HepG2 (cell line): ENCODE measurements around the gene CNNM2.

Experiments used
- ELF1 ChIP-seq: sonication (generic); formaldehyde crosslinking; IDR thresholded peaks from 2 replicates; pipeline ENCODE4 v1.4.0; 2020; ENCODE audit warnings: missing genetic modification reagents
- HOXA3 ChIP-seq: sonication (generic); formaldehyde crosslinking; IDR thresholded peaks from 2 replicates; pipeline ENCODE4 v1.5.0; 2020; ENCODE audit warnings: missing genetic modification reagents
- JUND ChIP-seq: sonication (generic); formaldehyde crosslinking; IDR thresholded peaks from 2 replicates; pipeline ENCODE4 v1.8.0; 2022; ENCODE audit warnings: mild to moderate bottlenecking, missing genetic modification reagents
- RBM39 ChIP-seq: fragments of 200-400 bp; formaldehyde crosslinking; IDR thresholded peaks from one replicate; pipeline ENCODE4 v1.6.1; 2018; ENCODE audit warnings: antibody characterized with exemption, mild to moderate bottlenecking, low read depth, low read length; ENCODE audit not compliant: poor library complexity, severe bottlenecking
- TARDBP ChIP-seq: sonication (generic); formaldehyde crosslinking; IDR thresholded peaks from 2 replicates; pipeline ENCODE4 v1.8.0; 2022; ENCODE audit warnings: mild to moderate bottlenecking, missing genetic modification reagents
- TCF12 ChIP-seq, 2 experiments: fragments of 450-650 bp in 1 of 2; sonication (generic) in 1 of 2; formaldehyde crosslinking in 1 of 2; IDR thresholded peaks; 2 replicates each; pipeline versions ENCODE4 v1.6.1 to v1.8.0; 2017 to 2022; ENCODE audit warnings: antibody characterized with exemption in 1 of 2, mild to moderate bottlenecking in 1 of 2, missing genetic modification reagents in 1 of 2, moderate library complexity in 1 of 2
- ZBTB8A ChIP-seq: sonication (generic); formaldehyde crosslinking; IDR thresholded peaks from 2 replicates; pipeline ENCODE4 v1.4.0; 2020; ENCODE audit warnings: mild to moderate bottlenecking, low read depth, missing genetic modification reagents, borderline replicate concordance
- ZNF460 ChIP-seq: sonication (generic); formaldehyde crosslinking; IDR thresholded peaks from 2 replicates; pipeline ENCODE4 v1.5.1; 2020; ENCODE audit warnings: missing genetic modification reagents, mild to moderate bottlenecking, borderline replicate concordance
- ZNF644 ChIP-seq: IDR thresholded peaks from 2 replicates; pipeline ENCODE4 v1.6.1; 2016; ENCODE audit warnings: low read depth
- TF ChIP-seq, protein P1 (sequence below): sonication (generic); formaldehyde crosslinking; IDR thresholded peaks from 2 replicates; pipeline ENCODE4 v1.5.0; 2020; ENCODE audit warnings: mild to moderate bottlenecking, missing genetic modification reagents, moderate library complexity
- TF ChIP-seq, protein P2 (sequence below): sonication (generic); formaldehyde crosslinking; IDR thresholded peaks from 2 replicates; pipeline ENCODE4 v1.4.0; 2020; ENCODE audit warnings: missing genetic modification reagents
- TF ChIP-seq, protein P3 (sequence below): sonication (generic); formaldehyde crosslinking; conservative IDR thresholded peaks from 2 replicates; pipeline ENCODE4 v1.8.1; 2023; ENCODE audit warnings: missing genetic modification reagents
- TF ChIP-seq, protein P4 (sequence below): sonication (generic); formaldehyde crosslinking; IDR thresholded peaks from 2 replicates; pipeline ENCODE4 v1.5.1; 2020; ENCODE audit warnings: mild to moderate bottlenecking, missing genetic modification reagents

DNA sequence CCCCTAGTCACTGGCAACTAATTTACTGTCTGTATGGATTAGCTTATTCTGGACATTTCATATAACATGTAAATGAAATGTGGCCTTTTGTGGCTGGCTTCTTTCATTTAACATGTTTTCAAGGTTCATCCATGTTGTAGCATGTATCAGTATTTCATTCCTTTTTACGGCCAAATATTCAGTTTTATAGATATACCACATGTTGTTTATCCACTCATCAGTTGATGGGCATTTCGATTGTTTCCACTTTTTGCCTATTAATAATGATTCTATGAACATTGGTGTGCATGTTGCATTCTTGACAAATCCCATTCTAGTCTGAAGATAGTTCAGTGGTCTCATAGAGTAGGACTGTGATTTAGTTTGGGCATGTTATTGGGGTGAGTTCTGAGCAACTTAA is 12.6 kb downstream of the CNNM2 start:
- TF ChIP-seq HOXA3 (no peak), JUND (no peak), ELF1 (CRISPR knock-in tag) (no peak), ZNF460 (CRISPR knock-in tag) (no peak), TCF12 (IDR thresholded peaks at IDR 0.05) (no peak), TCF12 (CRISPR knock-in tag; IDR thresholded peaks at IDR 0.05) (no peak), ZNF644 (CRISPR knock-in tag) (no peak), ZBTB8A (no peak), TARDBP (CRISPR knock-in tag) (no peak), RBM39 (no peak)
- TF ChIP-seq, protein P1, sequence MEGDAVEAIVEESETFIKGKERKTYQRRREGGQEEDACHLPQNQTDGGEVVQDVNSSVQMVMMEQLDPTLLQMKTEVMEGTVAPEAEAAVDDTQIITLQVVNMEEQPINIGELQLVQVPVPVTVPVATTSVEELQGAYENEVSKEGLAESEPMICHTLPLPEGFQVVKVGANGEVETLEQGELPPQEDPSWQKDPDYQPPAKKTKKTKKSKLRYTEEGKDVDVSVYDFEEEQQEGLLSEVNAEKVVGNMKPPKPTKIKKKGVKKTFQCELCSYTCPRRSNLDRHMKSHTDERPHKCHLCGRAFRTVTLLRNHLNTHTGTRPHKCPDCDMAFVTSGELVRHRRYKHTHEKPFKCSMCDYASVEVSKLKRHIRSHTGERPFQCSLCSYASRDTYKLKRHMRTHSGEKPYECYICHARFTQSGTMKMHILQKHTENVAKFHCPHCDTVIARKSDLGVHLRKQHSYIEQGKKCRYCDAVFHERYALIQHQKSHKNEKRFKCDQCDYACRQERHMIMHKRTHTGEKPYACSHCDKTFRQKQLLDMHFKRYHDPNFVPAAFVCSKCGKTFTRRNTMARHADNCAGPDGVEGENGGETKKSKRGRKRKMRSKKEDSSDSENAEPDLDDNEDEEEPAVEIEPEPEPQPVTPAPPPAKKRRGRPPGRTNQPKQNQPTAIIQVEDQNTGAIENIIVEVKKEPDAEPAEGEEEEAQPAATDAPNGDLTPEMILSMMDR: no peak
- TF ChIP-seq, protein P2, sequence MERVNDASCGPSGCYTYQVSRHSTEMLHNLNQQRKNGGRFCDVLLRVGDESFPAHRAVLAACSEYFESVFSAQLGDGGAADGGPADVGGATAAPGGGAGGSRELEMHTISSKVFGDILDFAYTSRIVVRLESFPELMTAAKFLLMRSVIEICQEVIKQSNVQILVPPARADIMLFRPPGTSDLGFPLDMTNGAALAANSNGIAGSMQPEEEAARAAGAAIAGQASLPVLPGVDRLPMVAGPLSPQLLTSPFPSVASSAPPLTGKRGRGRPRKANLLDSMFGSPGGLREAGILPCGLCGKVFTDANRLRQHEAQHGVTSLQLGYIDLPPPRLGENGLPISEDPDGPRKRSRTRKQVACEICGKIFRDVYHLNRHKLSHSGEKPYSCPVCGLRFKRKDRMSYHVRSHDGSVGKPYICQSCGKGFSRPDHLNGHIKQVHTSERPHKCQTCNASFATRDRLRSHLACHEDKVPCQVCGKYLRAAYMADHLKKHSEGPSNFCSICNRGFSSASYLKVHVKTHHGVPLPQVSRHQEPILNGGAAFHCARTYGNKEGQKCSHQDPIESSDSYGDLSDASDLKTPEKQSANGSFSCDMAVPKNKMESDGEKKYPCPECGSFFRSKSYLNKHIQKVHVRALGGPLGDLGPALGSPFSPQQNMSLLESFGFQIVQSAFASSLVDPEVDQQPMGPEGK (CRISPR knock-in tag): no peak
- TF ChIP-seq, protein P3, sequence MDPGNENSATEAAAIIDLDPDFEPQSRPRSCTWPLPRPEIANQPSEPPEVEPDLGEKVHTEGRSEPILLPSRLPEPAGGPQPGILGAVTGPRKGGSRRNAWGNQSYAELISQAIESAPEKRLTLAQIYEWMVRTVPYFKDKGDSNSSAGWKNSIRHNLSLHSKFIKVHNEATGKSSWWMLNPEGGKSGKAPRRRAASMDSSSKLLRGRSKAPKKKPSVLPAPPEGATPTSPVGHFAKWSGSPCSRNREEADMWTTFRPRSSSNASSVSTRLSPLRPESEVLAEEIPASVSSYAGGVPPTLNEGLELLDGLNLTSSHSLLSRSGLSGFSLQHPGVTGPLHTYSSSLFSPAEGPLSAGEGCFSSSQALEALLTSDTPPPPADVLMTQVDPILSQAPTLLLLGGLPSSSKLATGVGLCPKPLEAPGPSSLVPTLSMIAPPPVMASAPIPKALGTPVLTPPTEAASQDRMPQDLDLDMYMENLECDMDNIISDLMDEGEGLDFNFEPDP (CRISPR knock-in tag): no peak
- TF ChIP-seq, protein P4, sequence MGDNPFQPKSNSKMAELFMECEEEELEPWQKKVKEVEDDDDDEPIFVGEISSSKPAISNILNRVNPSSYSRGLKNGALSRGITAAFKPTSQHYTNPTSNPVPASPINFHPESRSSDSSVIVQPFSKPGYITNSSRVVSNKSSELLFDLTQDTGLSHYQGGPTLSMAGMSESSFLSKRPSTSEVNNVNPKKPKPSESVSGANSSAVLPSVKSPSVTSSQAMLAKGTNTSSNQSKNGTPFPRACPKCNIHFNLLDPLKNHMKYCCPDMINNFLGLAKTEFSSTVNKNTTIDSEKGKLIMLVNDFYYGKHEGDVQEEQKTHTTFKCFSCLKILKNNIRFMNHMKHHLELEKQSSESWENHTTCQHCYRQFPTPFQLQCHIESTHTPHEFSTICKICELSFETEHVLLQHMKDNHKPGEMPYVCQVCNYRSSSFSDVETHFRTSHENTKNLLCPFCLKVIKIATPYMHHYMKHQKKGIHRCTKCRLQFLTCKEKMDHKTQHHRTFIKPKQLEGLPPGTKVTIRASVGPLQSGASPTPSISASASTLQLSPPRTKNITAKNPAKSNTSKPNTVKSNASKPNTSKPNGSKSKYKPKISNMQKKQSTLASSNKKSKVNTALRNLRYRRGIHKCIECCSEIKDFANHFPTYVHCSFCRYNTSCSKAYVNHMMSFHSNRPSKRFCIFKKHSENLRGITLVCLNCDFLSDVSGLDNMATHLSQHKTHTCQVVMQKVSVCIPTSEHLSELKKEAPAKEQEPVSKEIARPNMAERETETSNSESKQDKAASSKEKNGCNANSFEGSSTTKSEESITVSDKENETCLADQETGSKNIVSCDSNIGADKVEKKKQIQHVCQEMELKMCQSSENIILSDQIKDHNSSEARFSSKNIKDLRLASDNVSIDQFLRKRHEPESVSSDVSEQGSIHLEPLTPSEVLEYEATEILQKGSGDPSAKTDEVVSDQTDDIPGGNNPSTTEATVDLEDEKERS: no peak
